HG02973 (cell line): ENCODE data around the gene SLC34A3.

Source experiments
- ATAC-seq: cut with Tn5 transposase; IDR thresholded peaks from one replicate; pipeline ENCODE4 v1.9.1; 2021; ENCODE audit warnings: moderate library complexity; ENCODE audit not compliant: unreplicated experiment

Gene SLC34A3

DNA sequence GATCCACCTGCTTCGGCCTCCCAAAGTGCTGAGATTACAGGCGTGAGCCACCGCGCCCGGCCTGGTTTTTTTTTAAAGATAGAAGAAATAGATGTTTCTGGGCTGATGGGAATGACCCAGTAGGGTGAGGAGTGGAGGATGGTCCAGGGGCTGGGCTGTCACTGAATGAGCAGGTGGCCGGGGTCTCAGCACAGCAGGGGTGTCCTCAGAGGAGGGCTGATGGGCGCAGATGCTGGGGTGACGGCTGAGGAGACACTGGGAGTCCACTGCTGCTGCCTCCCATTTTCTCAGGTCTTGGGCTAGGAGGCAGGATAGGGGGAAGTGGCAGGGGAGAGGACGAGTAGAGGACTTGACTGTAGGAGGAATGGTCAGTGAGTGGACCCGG, 44.5 kb downstream of the SLC34A3 start:
- no peak for ATAC-seq

DNA sequence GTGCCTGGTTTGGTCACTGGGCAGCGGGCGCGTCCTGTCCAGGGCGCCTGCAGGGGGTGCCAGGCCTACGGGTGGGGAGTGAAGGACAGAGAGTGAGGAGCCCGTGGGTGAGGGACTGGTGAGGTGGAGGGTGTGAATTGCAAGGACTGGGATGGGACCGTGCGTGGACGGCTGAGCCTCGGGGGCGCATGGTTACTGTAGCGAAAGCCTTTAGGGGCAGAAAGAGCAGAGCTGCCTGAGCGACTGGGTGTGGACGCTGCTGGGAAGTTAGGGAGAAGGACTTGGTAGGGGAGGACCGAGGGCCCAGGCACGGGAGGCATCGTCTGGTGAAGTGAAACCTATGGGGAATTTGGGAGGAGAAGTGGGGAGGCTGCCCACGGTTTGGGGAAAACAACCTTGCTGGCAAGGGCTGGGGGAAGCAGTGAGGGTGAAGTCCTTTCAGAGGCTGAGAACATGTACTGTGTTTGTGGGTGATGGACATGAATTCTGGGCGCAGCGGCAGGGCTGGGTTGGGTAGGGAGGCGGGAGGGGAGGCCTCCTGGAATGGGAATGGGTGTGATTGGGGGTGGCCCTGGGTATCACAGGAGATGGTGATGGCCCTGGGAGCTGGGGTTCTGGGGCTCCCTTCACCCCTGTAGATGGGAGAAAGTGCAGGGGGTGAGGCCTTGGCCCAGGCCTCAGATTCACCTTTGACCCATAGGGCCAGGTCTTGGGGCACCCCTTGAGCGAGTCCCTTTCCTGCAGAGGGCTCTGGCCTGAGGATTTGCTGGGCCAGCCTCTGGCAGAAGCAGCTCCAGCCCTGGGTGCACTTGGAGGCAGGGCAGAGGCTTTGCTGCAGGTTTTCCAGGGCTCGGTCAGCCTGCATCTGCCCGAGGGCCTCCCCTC, 45.1 kb downstream of the SLC34A3 start:
- no peak for ATAC-seq

DNA sequence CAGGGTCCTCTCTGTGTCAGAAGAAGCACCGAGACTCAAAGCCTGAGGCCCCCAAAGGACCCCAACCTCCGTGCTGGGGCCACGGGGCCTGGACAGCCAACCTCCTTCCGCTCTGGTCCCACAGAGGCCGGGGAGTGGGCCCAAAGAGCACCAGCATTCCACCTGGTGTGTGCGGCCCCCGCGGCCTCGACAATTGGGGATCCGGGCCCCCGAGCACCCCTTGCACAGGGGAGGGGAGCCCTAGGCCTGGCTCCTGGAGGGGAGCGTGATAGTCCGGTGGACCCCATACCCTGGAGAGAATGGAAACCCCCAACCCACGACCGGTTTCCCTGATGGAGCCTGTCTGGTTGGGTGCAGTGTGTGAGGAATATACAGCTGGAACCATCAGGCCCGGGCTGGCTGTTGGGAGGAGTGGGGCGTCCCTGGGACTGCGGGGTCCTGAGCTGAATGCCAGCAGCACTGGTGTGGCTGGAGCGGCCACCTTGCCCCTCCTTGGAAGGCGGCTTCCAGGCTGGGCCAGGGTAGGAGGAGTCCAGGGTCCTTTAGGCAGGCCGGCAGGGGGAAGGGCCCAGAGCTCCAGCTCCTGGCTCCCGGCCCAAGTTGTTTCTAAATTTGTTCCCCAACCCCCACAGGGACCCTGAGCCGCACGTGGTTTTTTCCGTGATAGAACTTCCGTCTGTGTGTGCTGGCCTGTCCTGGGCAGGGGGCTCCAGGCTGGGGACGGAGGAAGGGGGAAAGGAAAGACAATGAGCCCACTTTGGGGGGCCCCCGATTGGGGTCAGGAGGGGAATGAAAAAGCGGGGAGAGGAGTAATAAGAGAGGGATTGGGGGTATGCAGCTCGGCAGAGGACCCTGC, 46.0 kb downstream of the SLC34A3 start:
- ATAC-seq: no peak

DNA sequence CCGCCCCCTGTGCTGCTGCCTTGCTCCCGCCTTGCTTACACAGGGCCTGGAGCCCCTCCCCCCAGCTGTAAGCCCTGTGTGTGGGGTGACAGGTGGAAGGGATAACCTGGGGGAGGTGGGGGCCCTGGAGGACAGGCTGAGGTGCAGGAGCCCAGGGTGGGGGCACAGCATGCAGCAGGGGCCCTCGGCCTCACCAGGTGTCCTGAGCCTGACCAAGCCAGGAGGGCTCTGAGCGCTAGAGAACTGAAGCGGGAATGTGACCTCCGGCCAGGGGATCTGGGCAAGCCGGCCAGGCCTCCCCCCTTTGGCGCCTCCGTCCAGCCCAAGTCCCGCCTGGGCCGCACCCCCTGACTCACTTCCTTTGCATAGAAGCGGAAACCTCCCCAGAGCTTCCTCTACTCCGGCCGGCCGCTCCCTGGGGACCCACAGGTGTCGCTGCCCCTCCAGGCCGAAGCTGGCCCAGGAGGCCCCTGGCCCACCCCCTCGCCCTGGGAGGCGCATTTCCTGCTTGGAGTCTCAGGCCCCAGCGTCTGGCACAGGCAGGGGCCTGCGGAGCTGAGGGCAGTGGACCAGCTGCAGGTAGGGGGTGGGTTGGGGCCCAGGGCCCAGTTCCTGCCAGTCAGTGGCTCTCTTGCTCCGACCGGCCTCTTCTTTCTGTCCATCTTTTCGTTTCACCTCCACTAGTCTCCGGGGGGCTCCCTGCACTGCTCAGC, 46.8 kb downstream of the SLC34A3 start, which contains the start of gene TOR4A:
Gene TOR4A (plus strand): TSS at position 398 of the 713 bp plus-strand sequence. CDS start 964 bp downstream, outside the sequence.
- ATAC-seq: peak; percentile 49

DNA sequence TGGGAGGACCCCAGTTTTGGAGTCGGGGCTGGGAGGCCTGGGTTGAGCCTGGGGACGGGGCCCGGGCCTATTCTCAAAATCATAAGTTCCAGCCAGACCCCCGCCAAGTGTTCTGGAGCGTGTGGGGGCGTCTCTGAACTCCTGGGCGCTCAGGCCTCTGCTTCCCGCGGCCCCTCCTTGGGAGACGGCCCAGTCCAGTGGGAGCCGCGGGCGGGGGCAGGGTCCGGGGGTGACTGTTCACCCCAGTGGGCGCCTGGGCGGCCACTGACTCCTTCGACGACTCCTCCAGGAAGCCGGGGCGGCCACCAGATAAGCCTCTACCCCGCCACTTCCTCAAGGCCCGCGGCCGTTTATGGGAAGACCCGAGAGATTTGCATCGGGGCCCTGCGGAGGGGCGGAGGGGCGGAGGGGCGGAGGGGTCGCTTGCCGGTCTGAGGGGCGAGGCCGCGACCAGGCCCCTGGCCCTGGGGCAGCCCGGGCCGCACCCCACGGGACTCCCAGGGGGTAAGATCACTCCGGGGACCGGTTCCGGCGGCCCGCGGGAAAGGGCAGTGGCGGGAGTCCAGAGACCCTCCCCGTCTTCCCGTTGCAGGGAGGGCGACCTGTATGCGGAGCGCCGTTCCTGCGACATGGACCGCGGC, 47.5 kb downstream of the SLC34A3 start:
- no peak for ATAC-seq

DNA sequence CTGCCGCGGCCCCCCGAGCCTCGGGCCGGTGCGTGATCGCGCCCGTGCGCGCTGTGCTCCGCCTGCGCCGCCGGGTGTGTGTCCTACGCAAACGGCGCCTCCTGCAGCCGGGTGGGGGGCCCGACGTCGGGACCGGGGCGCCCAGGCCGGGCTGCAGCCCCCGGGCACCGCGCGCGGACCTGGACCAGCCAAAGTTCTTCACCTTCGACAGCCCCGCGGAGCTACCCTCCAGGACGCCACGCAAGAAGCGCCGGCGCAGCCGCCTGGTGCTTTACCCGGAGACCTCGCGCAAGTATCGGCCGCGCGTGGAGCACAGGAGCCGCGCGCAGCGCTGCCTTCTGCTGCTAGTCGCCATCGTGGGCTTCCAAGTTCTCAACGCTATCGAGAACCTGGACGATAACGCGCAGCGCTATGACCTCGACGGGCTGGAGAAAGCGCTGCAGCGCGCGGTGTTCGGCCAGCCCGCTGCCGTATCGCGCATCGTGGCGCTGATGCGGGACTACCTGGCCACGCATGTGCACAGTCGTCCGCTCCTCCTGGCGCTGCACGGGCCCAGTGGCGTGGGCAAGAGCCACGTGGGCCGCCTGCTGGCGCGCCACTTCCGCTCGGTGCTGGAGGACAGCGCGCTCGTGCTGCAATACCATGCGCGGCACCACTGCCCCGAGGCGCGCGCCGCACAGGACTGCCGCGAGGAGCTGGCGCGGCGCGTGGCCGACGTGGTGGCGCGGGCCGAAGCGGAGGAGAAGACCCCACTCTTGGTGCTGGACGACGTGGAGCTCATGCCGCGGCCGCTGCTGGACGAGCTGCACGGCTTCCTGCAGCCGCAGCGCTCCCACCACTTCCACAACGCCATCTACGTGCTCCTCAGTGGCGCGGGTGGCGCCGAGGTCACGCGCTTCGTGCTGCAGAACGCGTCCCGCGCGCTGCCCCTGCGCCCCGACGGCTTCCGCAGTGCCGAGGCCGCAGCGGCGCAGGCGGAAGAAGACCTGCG, 48.3 kb downstream of the SLC34A3 start:
- ATAC-seq: no peak

DNA sequence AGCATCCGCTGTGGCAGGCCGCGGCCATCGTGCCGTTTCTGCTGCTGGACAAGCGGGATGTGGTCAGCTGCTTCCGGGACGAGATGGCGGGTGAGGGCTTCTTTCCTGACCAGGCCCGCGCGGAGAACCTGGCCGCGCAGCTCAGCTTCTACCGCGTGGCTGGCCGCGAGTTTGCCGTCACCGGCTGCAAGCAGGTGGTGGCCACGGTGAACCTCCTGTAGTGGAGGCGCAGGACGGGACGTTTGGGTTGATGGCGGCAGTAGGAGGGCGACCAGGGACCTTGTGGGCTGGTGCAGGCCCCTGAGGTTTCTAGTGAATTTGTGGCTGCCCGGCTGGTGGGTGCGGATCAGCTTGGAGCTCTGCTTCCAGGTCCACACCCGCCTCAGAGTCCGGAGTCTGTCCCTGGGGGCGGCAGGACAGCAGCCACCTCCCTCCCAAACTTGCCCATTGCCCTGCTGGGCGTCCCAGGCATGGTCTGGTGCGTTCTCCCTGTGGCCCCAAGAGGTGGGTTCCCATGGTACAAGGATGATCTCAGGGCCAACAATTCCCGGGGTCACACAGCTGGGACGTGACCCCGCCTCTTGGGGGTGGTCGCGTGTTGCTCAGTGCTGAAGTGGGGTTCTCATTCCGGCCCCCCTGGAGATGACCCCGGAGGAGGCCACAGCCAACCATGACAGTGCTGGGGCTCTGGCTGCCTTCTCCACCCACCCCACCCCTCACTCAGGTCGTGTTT, 49.2 kb downstream of the SLC34A3 start:
- ATAC-seq: no peak

DNA sequence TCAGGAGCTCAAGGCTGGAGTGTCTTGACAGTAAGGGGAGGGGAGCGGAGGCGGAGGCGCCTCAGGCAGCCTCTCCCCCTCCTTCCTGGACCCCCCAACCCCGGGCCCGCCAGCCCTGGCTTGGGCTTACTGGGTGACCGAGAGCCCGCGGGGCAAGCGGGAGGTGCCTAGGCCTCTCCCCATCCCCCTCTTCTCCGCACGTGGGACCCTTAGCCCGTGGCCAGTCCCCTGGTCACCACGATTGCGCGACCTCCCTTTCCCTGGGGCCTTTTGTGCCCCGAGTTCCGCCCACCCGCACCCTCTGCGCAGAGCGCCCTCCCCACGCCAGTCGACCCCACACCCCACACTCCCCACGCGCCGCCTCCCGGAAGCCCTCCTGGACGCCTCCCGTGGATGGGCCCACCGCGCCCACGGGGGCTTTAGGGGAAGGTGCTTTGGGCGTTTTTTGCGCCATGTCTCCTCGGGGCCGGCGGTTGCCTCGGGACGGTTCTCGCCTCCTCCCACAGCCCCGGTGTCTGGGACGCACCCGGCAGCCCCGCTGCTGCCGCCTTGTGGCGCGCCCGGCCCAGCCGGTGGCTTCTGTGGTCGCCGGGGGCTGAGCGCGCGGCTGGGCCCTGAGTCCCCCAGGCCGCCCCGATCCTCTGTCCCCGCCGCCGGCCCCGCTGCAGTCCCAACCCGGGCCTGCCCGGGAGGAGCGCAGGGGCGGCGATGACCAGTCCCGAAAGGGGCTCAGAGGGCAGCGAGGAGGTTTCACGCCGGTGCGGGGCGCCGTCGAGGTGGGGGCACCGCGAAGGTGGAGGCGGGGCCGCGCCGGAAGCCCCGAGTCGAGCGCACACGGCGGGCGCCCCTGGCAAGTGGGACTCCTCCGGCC, 50.0 kb downstream of the SLC34A3 start:
- ATAC-seq: no peak

DNA sequence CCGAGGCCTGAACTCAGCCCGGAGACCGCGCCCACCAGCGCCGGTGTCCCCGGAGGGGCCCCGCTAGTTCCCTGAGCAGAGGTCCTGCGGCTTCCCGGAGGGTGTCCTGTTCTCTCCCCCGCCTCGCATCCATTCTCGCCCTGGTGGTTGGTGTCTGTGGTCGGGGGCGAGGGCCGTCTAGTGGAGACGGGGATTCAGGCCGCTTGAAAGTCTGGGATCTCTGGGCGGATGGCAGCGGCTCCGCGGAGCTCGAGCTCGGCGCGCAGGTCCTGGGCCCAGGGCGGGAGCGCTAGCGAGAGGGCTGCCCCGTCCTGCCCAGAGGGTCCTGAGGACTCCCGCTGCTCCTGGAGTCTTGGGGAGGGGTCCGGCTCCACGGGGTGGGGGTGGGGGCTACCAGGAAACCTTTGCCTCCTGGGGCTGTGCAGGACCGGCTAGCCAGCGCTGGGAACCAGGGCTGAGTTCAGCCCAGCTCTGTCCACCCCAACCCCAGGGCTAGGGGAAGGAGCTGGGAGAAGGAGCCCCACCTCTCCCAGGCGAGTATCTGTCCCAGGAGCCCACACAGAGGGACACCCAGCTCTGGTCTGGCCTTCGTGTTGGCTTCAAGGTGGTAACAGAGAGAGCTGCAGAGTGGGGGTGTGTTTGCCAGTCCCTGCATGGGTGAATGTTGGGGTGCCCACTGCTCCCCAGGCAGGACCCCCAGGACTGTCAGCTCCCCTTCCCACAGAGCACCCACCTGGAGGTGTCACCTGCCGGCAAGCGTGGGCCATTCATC, 50.8 kb downstream of the SLC34A3 start:
- no peak for ATAC-seq
